Loucy (cell line): ENCODE data around the gene CACNA2D1.

Experiments
- H2AFZ ChIP-seq: fragments of 200-600 bp; sonication (generic); 2 replicates; pipeline ENCODE4 v1.6.0; 2016; ENCODE audit warnings: antibody characterized with exemption, mild to moderate bottlenecking, low read length, moderate library complexity
- H3F3A ChIP-seq: fragments of 200-600 bp; 2 replicates; pipeline ENCODE4 v1.6.0; 2016; ENCODE audit warnings: antibody characterized with exemption, low read depth, mild to moderate bottlenecking
- H3K27me3 ChIP-seq: fragments of 200-600 bp; sonication (generic); 2 replicates; pipeline ENCODE4 v1.6.1; 2014; ENCODE audit warnings: low read length, mild to moderate bottlenecking; ENCODE audit not compliant: insufficient read depth, poor library complexity, severe bottlenecking
- H3K36me3 ChIP-seq: fragments of 200-600 bp; sonication (generic); 2 replicates; pipeline ENCODE4 v1.6.1; 2016; ENCODE audit warnings: low read length; ENCODE audit not compliant: insufficient read depth
- H3K4me1 ChIP-seq: fragments of 200-600 bp; sonication (generic); 2 replicates; pipeline ENCODE4 v1.5.1; 2014; ENCODE audit warnings: low read length, mild to moderate bottlenecking; ENCODE audit not compliant: insufficient read depth, poor library complexity, severe bottlenecking
- H3K4me2 ChIP-seq: fragments of 200-600 bp; sonication (generic); 2 replicates; pipeline ENCODE4 v1.6.0; 2014; ENCODE audit warnings: antibody characterized with exemption, low read length, low read depth, mild to moderate bottlenecking; ENCODE audit not compliant: poor library complexity, severe bottlenecking
- H3K4me3 ChIP-seq: fragments of 200-600 bp; sonication (generic); 2 replicates; pipeline ENCODE4 v1.5.1; 2014; ENCODE audit warnings: low read length, mild to moderate bottlenecking, mixed read lengths; ENCODE audit not compliant: poor library complexity, severe bottlenecking
- H3K79me2 ChIP-seq: fragments of 200-600 bp; sonication (generic); 2 replicates; pipeline ENCODE4 v1.6.1; 2014; ENCODE audit warnings: low read length; ENCODE audit not compliant: insufficient read depth
- H3K9ac ChIP-seq: fragments of 200-600 bp; sonication (generic); 2 replicates; pipeline ENCODE4 v1.6.0; 2014; ENCODE audit warnings: mild to moderate bottlenecking, low read depth, low read length, moderate library complexity; ENCODE audit not compliant: poor library complexity, severe bottlenecking
- H3K9me2 ChIP-seq: fragments of 200-600 bp; sonication (generic); replicated peaks from 2 replicates; pipeline ENCODE4 v1.6.1; 2016; ENCODE audit warnings: low read depth, low read length, mixed read lengths
- H3K9me3 ChIP-seq: fragments of 200-600 bp; sonication (generic); 2 replicates; pipeline ENCODE4 v1.6.1; 2014; ENCODE audit warnings: mild to moderate bottlenecking, antibody characterized with exemption, low read length, low read depth; ENCODE audit not compliant: insufficient read depth
- H4K20me1 ChIP-seq: fragments of 200-600 bp; sonication (generic); 2 replicates; pipeline ENCODE4 v1.6.0; 2014; ENCODE audit warnings: antibody characterized with exemption, low read length, mild to moderate bottlenecking; ENCODE audit not compliant: insufficient read depth, poor library complexity, severe bottlenecking
- CTCF ChIP-seq: fragments of 200-600 bp; sonication (generic); conservative IDR thresholded peaks from 2 replicates; pipeline ENCODE4 v1.5.1; 2014; ENCODE audit warnings: mild to moderate bottlenecking, antibody characterized with exemption, low read length
- EZH2phosphoT487 ChIP-seq: fragments of 200-600 bp; IDR thresholded peaks from 2 replicates; pipeline ENCODE4 v1.6.1; 2018; ENCODE audit warnings: antibody characterized with exemption, mild to moderate bottlenecking, moderate library complexity, borderline replicate concordance

CACNA2D1 gene

GRCh38 chr7:82423446-82423845 lies 20.1 kb downstream of the CACNA2D1 start:
- no peak overlapping the region for H3K9ac ChIP-seq
- no peaks in the 10 kb centered on the region for H3K36me3 ChIP-seq
- H3F3A ChIP-seq, result no peaks in the 10 kb centered on the region
- H3K9me3 ChIP-seq, result no peaks in the 10 kb centered on the region
- H3K4me2 ChIP-seq, result no peak overlapping the region
- H3K79me2 ChIP-seq, result no peaks in the 10 kb centered on the region
- no peaks in the 10 kb centered on the region for H3K4me1 ChIP-seq
- no peak overlapping the region for H3K4me3 ChIP-seq
- no peaks in the 10 kb centered on the region for H4K20me1 ChIP-seq
- H3K27me3 ChIP-seq, result no peaks in the 10 kb centered on the region
- TF ChIP-seq EZH2phosphoT487 (no peak), CTCF (no peak)
- no peaks in the 10 kb centered on the region for H3K9me2 ChIP-seq
- no peak overlapping the region for H2AFZ ChIP-seq

GRCh38 chr7:82419200-82419599 lies 24.4 kb downstream of the CACNA2D1 start:
- no peak overlapping the region for H2AFZ ChIP-seq
- H3K9me2 ChIP-seq, result no peaks in the 10 kb centered on the region
- H3K9me3 ChIP-seq, result no peaks in the 10 kb centered on the region
- H3K79me2 ChIP-seq, result no peaks in the 10 kb centered on the region
- H4K20me1 ChIP-seq, result no peaks in the 10 kb centered on the region
- no peak overlapping the region for H3K9ac ChIP-seq
- no peak overlapping the region for H3K4me2 ChIP-seq
- H3F3A ChIP-seq, result no peaks in the 10 kb centered on the region
- H3K36me3 ChIP-seq, result no peaks in the 10 kb centered on the region
- TF ChIP-seq CTCF, result no peak
- TF ChIP-seq EZH2phosphoT487, result no peak
- no peaks in the 10 kb centered on the region for H3K4me1 ChIP-seq
- H3K27me3 ChIP-seq, result no peaks in the 10 kb centered on the region
- H3K4me3 ChIP-seq, result no peak overlapping the region

- Histone ChIP-seq H3K27me3 (no peaks in the 10 kb centered on the region), H3F3A (no peaks in the 10 kb centered on the region)
- no peak for TF ChIP-seq EZH2phosphoT487
- no peak for TF ChIP-seq CTCF
These were observed 25.7 kb downstream of the CACNA2D1 start for GRCh38 chr7:82417898-82418297.

More at GRCh38 chr7:82417898-82418297, 25.7 kb downstream of the CACNA2D1 start:
- Histone ChIP-seq H3K4me2 (no peak overlapping the region), H3K9me2 (no peaks in the 10 kb centered on the region), H3K4me1 (no peaks in the 10 kb centered on the region), H2AFZ (no peak overlapping the region), H3K79me2 (no peaks in the 10 kb centered on the region), H3K4me3 (no peak overlapping the region), H4K20me1 (no peaks in the 10 kb centered on the region), H3K9me3 (no peaks in the 10 kb centered on the region), H3K36me3 (no peaks in the 10 kb centered on the region), H3K9ac (no peak overlapping the region)
